CD4-positive, alpha-beta T cell (primary cell): ENCODE measurements around the gene RPE65. TPM values are rescaled to one million over a fixed set of nuclear protein-coding genes. Genes with fewer than 3 reads are reported as not detected.

Source experiments
- ATAC-seq: fragments of 200-7000 bp; cut with Tn5 transposase; one replicate; pipeline ENCODE4 v1.10.0; 2022; ENCODE audit warnings: mild to moderate bottlenecking; ENCODE audit not compliant: poor library complexity
- CTCF ChIA-PET: fragments of 350-600 bp; sonication (Branson Sonifier 250); formaldehyde crosslinking; loops from one replicate; lab custom pipeline; 2021; ENCODE audit warnings: antibody characterized with exemption, inconsistent platforms; lab: Charles Lee
- POLR2A ChIA-PET: fragments of 350-600 bp; sonication (Branson Sonifier 250); formaldehyde crosslinking; loops from one replicate; lab custom pipeline; 2021; ENCODE audit warnings: antibody characterized with exemption, inconsistent platforms; lab: Charles Lee
- DNase-seq, 14 experiments: peaks; one replicate each; pipeline ENCODE4 v3.0.0-alpha.2; 2013 to 2020; ENCODE audit warnings: mixed read lengths in 2 of 14
- H3K27ac ChIP-seq, 2 donors: one replicate each; pipeline versions ENCODE4 v1.5.1 to v1.7.0; 2013; ENCODE audit warnings: low read length in 2 of 2, low read depth in 1 of 2, mild to moderate bottlenecking in 1 of 2
- H3K27me3 ChIP-seq, 2 experiments: 1 replicate in 1 of 2; 2 replicates in 1 of 2; pipeline versions ENCODE4 v1.6.1 to v1.7.0; 2013; ENCODE audit warnings: low read length in 2 of 2, control low read depth in 1 of 2, mild to moderate bottlenecking in 1 of 2, moderate library complexity in 1 of 2; ENCODE audit not compliant: insufficient read depth in 2 of 2, control insufficient read depth in 1 of 2
- H3K36me3 ChIP-seq: one replicate; pipeline ENCODE4 v1.6.1; 2013; ENCODE audit warnings: low read length, control low read depth; ENCODE audit not compliant: insufficient read depth
- H3K4me1 ChIP-seq: one replicate; pipeline ENCODE4 v1.6.1; 2013; ENCODE audit warnings: low read length, control low read depth; ENCODE audit not compliant: insufficient read depth
- H3K4me3 ChIP-seq: one replicate; pipeline ENCODE4 v1.5.1; 2013; ENCODE audit warnings: mild to moderate bottlenecking, low read length, moderate library complexity
- H3K9me3 ChIP-seq, 2 experiments: 1 replicate in 1 of 2; 2 replicates in 1 of 2; pipeline versions ENCODE4 v1.6.1 to v1.7.0; 2013; ENCODE audit warnings: low read length in 2 of 2, mild to moderate bottlenecking in 2 of 2, control low read depth in 1 of 2, moderate library complexity in 1 of 2; ENCODE audit not compliant: control insufficient read depth in 1 of 2, insufficient read depth in 1 of 2
- H3K27ac Mint-ChIP-seq: one replicate; pipeline ENCODE4 v1.8.0; 2020; ENCODE audit warnings: mixed read lengths
- H3K27me3 Mint-ChIP-seq: one replicate; pipeline ENCODE4 v1.8.0; 2021; ENCODE audit warnings: mixed read lengths
- H3K36me3 Mint-ChIP-seq: one replicate; pipeline ENCODE4 v1.8.0; 2021; ENCODE audit warnings: low read depth, mixed read lengths
- H3K4me1 Mint-ChIP-seq: one replicate; pipeline ENCODE4 v1.8.0; 2021; ENCODE audit warnings: low read depth, mixed read lengths
- H3K4me3 Mint-ChIP-seq: one replicate; pipeline ENCODE4 v1.8.0; 2020; ENCODE audit warnings: mild to moderate bottlenecking, mixed read lengths
- H3K9me3 Mint-ChIP-seq: one replicate; pipeline ENCODE4 v1.8.0; 2020; ENCODE audit warnings: mixed read lengths
- intact Hi-C, 2 experiments: fragments of 100-400 bp; cut with DNase I in 1 of 2; cut with micrococcal nuclease in 1 of 2; formaldehyde crosslinking; loops; one replicate each; pipeline versions ENCODE4 v1.15.1 to v1.9.0; 2023 to 2025; cut with DNase I, micrococcal nuclease
- total RNA-seq, 174 experiments: library from RNA in 2 of 174; stranded (reverse) in 2 of 174; gene quantifications; one replicate each; pipeline ENCODE4 v1.2.3 and lab custom pipeline; 2021 to 2026
- TF ChIP-seq, protein P1 (sequence below): fragments of 200-600 bp; IDR thresholded peaks from one replicate; pipeline ENCODE4 v1.8.0; 2022; ENCODE audit warnings: antibody characterized with exemption, mild to moderate bottlenecking

The RPE65 gene
- total RNA-seq, 2 experiments from 2014 or later, result not detected

DNA sequence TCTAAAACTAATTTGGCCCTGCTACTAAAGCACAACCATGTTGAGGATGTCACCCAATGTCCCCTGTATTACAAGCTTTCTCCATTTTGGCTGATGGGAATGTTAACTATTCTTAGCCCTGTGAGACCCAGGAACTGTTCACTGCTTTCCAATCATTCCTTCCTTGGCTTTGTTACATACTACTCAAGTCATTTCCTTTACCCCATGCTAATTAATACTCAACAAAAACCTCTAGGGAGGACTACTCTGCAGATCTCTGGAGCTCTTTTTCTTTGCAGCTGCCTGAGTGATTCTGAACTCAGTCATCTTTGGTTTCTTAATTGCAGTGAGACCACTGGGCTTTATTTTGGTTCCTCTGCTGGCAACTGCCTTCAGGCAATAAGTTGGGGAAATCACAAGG lies 23.3 kb upstream of the RPE65 start:
- Histone ChIP-seq H3K9me3 (no peaks in the 10 kb centered on the region), H3K4me1 (no peaks in the 10 kb centered on the region), H3K27ac (no peak overlapping the region), H3K36me3 (no peaks in the 10 kb centered on the region), H3K4me3 (no peak overlapping the region), H3K27me3 (no peaks in the 10 kb centered on the region)
- ChIA-PET POLR2A (no interaction called here), CTCF (interaction anchor here (0.7 kb wide), 1 partner anchor 1342 kb away, joined by 3 read pairs; no protein-coding TSS in a partner anchor)
- H3K4me3 Mint-ChIP-seq, result no peak overlapping the region
- no peak for ATAC-seq
- no peaks in the 10 kb centered on the region for H3K27me3 Mint-ChIP-seq
- DNase-seq, result no peak
- no peaks in the 10 kb centered on the region for H3K9me3 Mint-ChIP-seq
- H3K4me1 Mint-ChIP-seq, result no peaks in the 10 kb centered on the region
- intact Hi-C loops, result no loop called here
- H3K36me3 Mint-ChIP-seq, result no peaks in the 10 kb centered on the region
- H3K27ac Mint-ChIP-seq, result no peak overlapping the region
- TF ChIP-seq, protein P1, sequence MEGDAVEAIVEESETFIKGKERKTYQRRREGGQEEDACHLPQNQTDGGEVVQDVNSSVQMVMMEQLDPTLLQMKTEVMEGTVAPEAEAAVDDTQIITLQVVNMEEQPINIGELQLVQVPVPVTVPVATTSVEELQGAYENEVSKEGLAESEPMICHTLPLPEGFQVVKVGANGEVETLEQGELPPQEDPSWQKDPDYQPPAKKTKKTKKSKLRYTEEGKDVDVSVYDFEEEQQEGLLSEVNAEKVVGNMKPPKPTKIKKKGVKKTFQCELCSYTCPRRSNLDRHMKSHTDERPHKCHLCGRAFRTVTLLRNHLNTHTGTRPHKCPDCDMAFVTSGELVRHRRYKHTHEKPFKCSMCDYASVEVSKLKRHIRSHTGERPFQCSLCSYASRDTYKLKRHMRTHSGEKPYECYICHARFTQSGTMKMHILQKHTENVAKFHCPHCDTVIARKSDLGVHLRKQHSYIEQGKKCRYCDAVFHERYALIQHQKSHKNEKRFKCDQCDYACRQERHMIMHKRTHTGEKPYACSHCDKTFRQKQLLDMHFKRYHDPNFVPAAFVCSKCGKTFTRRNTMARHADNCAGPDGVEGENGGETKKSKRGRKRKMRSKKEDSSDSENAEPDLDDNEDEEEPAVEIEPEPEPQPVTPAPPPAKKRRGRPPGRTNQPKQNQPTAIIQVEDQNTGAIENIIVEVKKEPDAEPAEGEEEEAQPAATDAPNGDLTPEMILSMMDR, result no peak

DNA sequence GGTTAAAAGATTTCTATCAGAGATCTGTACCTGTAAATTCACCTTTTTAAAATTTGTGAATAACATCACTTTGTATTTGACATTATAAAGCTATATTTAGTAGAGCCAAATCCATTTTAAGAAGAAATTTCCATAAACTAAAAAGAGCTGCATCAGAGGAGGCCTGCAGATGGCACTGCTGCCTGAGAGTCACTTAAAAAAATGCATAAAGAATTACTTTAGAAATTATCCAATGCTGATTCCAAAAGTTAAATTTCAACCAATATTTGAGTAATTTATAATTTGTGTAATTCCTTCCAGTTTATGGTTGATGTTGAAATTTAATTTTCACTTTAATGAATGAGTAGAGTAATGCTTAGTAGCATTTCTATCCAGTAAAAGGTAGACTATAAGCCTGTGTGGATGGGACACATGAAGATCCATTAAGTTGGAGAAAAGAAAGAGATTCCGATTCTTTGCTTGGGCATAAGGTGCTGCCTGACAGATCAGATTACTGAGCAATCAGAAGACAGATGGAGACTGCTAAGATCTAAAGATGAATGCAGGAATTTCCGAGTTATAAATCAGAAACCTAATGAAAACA lies 20.7 kb upstream of the RPE65 start:
- Mint-ChIP-seq H3K27me3 (no peaks in the 10 kb centered on the region), H3K4me3 (no peak overlapping the region), H3K27ac (no peak overlapping the region), H3K9me3 (no peaks in the 10 kb centered on the region), H3K36me3 (no peaks in the 10 kb centered on the region), H3K4me1 (no peaks in the 10 kb centered on the region)
- H3K9me3 ChIP-seq, result no peaks in the 10 kb centered on the region
- no peak overlapping the region for H3K4me3 ChIP-seq
- no peak overlapping the region for H3K27ac ChIP-seq
- POLR2A ChIA-PET, result no interaction called here
- intact Hi-C loops, result no loop called here
- TF ChIP-seq, protein P1, result no peak
- no peak for DNase-seq
- ATAC-seq, result no peak
- H3K36me3 ChIP-seq, result no peaks in the 10 kb centered on the region
- H3K27me3 ChIP-seq, result no peaks in the 10 kb centered on the region
- H3K4me1 ChIP-seq, result no peaks in the 10 kb centered on the region
- CTCF ChIA-PET, result no interaction called here

DNA sequence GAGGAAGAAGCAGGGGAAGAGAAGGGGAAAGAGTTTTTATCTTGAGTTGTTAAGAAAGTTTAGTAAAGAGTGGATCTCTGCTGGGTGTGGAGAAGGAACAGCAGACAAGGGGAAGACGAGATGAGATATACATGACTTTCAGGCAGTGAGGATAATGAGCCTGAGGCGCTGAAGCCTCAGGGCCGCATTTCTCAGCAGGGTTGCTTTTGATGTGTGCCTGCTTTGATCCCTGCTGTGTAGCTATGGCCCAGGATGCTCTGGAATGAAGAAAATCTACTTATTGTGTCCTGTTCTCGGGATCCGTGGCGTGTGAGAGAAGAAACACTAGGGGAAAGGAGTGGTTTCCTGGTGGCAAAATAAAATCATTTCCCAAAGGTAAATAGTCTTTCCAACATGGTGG lies 15.1 kb upstream of the RPE65 start:
- ChIA-PET CTCF (no interaction called here), POLR2A (no interaction called here)
- Histone ChIP-seq H3K27me3 (no peaks in the 10 kb centered on the region), H3K9me3 (peaks cover 0 to 4% of the 10 kb centered on the region in 2 experiments), H3K4me3 (no peak overlapping the region), H3K36me3 (no peaks in the 10 kb centered on the region), H3K4me1 (no peaks in the 10 kb centered on the region), H3K27ac (no peak overlapping the region)
- TF ChIP-seq, protein P1, result no peak
- ATAC-seq (no peak), DNase-seq (no peak)
- no peaks in the 10 kb centered on the region for H3K36me3 Mint-ChIP-seq
- H3K9me3 Mint-ChIP-seq, result peaks cover 8% of the 10 kb centered on the region
- peaks cover 15% of the 10 kb centered on the region for H3K27me3 Mint-ChIP-seq
- intact Hi-C loops, result no loop called here
- H3K4me3 Mint-ChIP-seq, result no peak overlapping the region
- no peaks in the 10 kb centered on the region for H3K4me1 Mint-ChIP-seq
- no peak overlapping the region for H3K27ac Mint-ChIP-seq
